Measurements from ENCODE around the gene PRDM10. TPM values are rescaled to one million over a fixed set of nuclear protein-coding genes. Genes with fewer than 3 reads are reported as not detected.
"Not testable (repeated sequence)": the region's sequence is repeated elsewhere in the genome, so short reads cannot be mapped to it uniquely, and the experiment has no call there.

Gene PRDM10
- total RNA-seq, 2 experiments from 2014 or later, result 13.9 to 15.2 TPM

DNA sequence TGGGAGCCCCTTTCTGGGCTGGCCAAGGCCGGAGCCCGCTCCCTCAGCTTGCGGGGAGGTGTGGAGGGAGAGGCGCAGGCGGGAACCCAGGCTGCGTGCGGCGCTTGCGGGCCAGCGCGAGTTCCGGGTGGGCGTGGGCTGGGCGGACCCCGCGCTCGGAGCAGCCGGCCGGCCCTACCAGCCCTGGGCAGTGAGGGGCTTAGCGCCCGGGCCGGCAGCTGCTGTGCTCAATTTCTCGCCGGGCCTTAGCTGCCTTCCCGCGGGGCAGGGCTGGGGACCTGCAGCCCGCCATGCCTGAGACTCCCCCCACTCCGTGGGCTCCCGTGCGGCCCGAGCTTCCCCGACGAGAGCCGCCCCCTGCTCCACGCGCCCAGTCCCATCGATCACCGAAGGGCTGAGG lies 19.0 kb upstream of the PRDM10 start:
- POLR2A ChIA-PET, result not testable (repeated sequence)
- CTCF ChIA-PET, result interaction anchor here (0.7 kb wide), 1 partner anchor 490 kb away, joined by 5 read pairs; no protein-coding TSS in a partner anchor

DNA sequence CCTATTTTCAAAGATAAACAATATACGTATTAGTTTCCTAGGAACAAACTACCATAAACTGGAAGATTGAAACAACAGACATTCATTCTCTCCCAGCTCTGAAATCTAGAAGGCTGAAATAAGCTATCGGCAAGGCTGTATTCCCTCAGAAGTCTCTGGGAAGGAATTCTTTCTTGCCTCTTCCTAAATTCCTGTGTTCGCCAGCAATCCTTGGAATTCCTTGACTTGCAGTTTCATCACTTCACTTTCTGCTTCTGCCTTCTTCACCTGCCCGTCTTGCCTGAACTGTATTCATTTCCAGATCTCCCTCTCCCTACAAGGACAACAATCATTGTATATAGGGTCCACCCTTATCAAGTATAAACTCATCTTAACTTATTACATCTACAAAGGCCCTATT lies 17.7 kb upstream of the PRDM10 start:
- POLR2A ChIA-PET, result no interaction called here
- CTCF ChIA-PET, result no interaction called here

- POLR2A ChIA-PET, CTCF ChIA-PET: not testable (repeated sequence)
Measured at GRCh38 chr11:130015846-130016245, 13.2 kb upstream of the PRDM10 start.

DNA sequence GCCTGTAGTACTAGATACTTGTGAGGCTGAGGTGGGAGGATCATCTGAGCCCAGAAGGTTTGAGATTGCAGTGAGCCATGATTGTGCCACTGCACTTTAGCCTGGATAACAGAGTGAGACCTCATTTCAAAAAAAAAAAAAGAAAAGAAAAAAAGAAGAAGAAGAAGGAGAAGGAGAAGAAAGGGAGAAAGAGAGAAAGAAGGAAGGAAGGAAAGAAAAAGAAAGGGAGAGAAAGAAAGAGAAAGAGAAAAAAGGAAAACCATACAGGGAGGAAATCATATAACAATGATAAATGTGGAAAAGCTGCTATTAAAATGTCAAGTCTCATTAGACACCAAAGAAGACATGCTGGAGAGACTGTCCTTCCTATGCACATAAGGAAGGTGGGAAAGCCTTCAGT lies 5.7 kb upstream of the PRDM10 start:
- CTCF ChIA-PET, result interaction anchor here (0.7 kb wide), 1 partner anchor 73 kb away, joined by 3 read pairs; no protein-coding TSS in a partner anchor
- POLR2A ChIA-PET, result no interaction called here

DNA sequence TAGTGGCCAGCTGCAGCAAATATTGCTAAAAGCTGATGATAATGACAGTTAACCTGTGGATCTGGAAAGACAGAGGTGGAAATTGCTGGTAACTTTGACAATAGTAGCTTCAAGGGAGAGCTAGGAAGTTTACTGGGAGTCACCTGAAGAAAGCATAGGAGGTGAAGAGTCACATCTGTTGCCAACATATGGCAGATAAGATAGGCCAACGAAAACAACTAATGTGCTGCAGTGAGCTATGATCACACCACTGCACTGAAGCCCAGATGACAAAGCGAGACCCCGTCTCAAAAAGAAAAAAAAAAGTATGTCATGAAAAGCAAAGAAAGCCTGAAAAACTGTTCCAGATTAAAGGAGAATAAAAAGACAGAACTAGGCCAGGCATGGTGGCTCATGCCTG lies 4.3 kb upstream of the PRDM10 start:
- ChIA-PET CTCF (no interaction called here), POLR2A (no interaction called here)

DNA sequence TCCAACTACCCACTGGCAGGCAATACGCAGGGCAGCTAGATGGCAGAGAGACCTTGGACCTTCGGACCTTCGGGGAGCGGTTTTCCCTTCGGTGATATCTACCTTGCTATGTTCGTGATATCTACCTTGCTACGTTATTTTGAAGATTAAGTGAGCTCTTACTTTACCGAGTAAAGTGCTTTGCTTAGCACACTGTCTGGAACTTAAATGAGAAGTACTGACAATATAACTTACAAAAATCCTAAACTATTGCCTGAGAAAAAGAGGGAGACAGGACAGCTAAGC lies 1.0 kb upstream of the PRDM10 start:
- ChIA-PET CTCF (interaction anchor here (1.2 to 2.1 kb wide), 2 partner anchors 12 to 64 kb away, joined by 3 to 7 read pairs; no protein-coding TSS in a partner anchor), POLR2A (interaction anchor here (1.0 to 1.5 kb wide), 3 partner anchors 10 to 67 kb away, joined by 3 to 4 read pairs (median 3); no protein-coding TSS in a partner anchor)

- POLR2A ChIA-PET, result interaction anchor here (0.5 to 1.5 kb wide), 12 partner anchors 9 to 1394 kb away, joined by 3 to 6 read pairs (median 4); partner anchors contain the start of gene APLP2
Measured at GRCh38 chr11:130002846-130003716, 446 bp upstream of the PRDM10 start.

GRCh38 chr11:130001461-130002351 lies 929 bp downstream of the PRDM10 start:
- ChIA-PET POLR2A (interaction anchor here (1.1 to 1.2 kb wide), 2 partner anchors 68 to 69 kb away, joined by 4 to 5 read pairs; partner anchors contain the start of gene APLP2), CTCF (interaction anchor here (1.4 kb wide), 1 partner anchor 69 kb away, joined by 5 read pairs; no protein-coding TSS in a partner anchor)

More at GRCh38 chr11:130002846-130003716, 446 bp upstream of the PRDM10 start:
- CTCF ChIA-PET, result interaction anchor here (0.6 to 2.1 kb wide), 2 partner anchors 11 to 109 kb away, joined by 3 to 7 read pairs; no protein-coding TSS in a partner anchor

DNA sequence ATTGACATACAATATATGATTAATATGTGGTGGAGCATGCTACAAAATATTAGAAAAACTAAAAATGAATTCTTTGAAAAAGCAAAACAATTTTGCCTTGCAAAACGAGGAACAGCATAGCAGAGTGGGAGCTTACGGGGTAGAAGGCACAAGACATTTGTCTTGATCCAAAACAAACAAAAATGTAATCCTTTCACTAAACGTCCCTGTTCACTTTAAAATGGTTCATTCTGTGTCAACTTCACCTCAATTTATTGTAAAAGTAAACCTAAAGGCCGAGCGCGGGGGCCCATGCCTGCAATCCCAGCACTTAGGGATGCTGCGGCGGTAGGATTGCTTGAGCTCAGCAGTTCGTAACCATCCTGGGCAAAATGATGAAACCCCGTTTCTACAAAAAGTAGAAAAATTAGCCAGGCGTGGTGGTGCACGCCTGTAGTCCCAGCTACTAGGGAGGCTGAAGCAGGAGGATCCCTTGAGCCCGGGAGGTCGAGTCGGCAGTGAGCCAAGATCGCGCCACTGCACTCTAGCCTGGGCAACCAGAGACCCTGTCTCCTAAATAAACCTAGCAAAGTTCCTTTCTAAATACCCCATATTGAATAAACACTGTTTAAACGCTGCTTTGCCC lies 2.0 kb downstream of the PRDM10 start:
- ChIA-PET CTCF (interaction anchor here (1.4 kb wide), 1 partner anchor 70 kb away, joined by 5 read pairs; no protein-coding TSS in a partner anchor), POLR2A (no interaction called here)

GRCh38 chr11:129999407-129999806 lies 3.2 kb downstream of the PRDM10 start:
- ChIA-PET POLR2A (no interaction called here), CTCF (no interaction called here)

- ChIA-PET POLR2A (no interaction called here), CTCF (no interaction called here)
Measured at GRCh38 chr11:129998905-129999304, 3.7 kb downstream of the PRDM10 start.

DNA sequence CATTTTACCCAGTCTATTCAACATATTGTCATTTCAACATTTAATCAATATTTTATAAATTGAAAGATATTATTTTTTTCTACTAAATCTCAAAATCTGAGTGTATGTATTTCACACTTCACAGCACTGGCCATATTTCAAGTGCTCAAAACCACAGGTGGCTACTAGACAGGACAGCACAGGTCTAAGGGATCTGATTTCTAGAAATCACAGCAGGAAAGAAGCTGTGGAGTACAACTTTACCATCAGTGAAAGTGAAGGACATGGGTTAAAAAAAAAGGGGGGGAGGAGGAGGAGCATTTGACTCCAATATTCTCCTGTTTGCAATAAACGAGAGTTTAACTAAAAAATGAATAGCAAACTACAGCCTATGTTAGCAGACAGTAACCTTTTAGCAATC lies 4.5 kb downstream of the PRDM10 start:
- CTCF ChIA-PET, result interaction anchor here (2.9 kb wide), 1 partner anchor 134 kb away, joined by 6 read pairs; no protein-coding TSS in a partner anchor
- POLR2A ChIA-PET, result no interaction called here

- CTCF ChIA-PET, result interaction anchor here (2.9 kb wide), 1 partner anchor 134 kb away, joined by 6 read pairs; no protein-coding TSS in a partner anchor
Measured at GRCh38 chr11:129997513-129997912, 5.1 kb downstream of the PRDM10 start.

GRCh38 chr11:129996113-129996870 lies 6.3 kb downstream of the PRDM10 start:
- ChIA-PET CTCF (interaction anchor here (2.9 kb wide), 1 partner anchor 135 kb away, joined by 6 read pairs; no protein-coding TSS in a partner anchor), POLR2A (no interaction called here)

More at GRCh38 chr11:129997513-129997912, 5.1 kb downstream of the PRDM10 start:
- POLR2A ChIA-PET, result no interaction called here

DNA sequence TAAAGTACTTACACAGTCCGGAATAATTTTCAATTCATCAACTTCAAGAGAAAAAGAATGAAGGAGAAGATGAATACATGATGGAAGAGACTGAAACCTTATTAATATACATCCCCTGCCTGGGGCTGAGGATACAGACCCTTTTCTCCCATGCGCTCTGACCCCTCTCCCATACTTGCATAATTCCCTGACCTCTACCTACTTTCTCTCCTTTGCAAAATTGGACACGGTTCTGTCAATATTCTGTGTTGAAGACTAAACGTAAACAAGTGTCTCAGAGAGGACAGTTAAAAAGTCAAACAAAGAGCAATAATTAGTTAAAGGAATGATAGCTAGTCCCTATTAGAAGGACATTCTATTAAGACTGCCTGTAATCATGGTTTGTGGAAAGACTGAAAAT lies 7.5 kb downstream of the PRDM10 start:
- POLR2A ChIA-PET, result no interaction called here
- CTCF ChIA-PET, result no interaction called here

DNA sequence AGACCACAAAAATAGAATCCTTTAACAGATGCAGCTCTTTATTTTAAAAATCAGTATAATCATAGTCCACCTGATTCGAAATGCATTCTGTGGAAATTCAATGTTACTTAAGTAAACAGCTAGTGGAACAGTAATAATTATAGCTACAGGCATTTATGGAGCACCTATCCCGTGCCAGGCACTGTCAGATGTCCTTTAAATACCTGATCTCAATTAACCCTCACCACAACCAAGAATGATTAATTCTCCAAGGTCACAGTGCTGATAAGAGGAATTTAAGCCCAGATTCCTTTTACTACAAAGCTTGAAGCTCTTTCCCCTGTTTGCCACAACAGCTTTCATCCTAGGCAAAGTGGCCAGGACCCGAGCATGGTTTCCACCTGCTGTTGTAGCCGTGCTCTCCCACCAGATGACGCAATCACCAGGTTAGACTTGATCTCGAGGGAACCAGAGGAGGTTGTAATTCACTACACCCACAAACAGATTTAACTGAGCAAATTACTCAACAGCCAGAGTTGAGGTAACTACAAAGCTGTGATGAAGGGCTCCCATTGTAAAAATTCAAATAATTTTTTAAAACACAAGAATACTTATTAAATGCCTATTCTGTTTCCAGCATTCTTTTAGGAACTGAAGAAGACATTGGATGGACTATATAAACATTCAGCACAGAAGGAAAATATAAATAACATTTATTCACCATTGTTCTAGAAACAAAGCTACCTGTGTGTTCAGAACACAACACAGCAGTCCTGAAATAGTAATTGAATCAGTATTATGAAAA lies 10.3 kb downstream of the PRDM10 start:
- CTCF ChIA-PET, result interaction anchor here (0.9 to 1.7 kb wide), 3 partner anchors 11 to 140 kb away, joined by 4 to 7 read pairs (median 5); partner anchors contain the start of gene PRDM10

DNA sequence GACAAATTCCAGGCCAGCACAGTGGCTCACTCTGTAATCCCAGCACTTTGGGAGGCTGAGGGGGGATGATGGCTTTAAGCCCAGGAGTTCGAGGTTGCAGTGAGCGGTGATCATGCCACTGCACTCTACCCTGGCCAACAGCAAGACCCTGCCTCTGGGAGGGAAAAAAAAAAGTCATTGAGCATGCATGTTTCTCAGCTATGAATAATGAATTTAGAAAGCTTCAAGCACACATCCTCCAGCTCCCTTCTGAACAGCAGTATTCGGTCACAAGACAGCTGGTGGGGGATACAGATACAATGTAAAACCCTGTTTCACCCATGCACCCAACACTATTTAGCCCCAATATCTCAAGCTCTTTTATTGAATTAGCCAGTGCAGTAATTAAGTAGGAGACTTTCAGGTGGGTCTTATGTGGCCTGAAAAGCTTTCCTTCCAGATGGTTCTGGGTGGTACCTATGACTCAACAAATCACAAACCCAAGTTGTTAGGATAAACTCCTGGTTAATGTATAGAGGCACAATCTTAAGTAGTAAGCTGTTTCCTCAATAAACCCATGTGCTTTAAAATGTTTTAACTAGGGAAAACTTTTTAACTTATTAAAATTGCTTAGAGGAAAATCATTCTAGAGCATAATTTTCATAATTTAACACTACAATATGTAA lies 13.4 kb downstream of the PRDM10 start:
- CTCF ChIA-PET, result no interaction called here
- POLR2A ChIA-PET, result interaction anchor here (0.5 kb wide), 1 partner anchor 13 kb away, joined by 3 read pairs; the partner anchor contains the start of gene PRDM10

More for the DNA sequence above, 10.3 kb downstream of the PRDM10 start:
- POLR2A ChIA-PET, result interaction anchor here (0.6 kb wide), 1 partner anchor 10 kb away, joined by 3 read pairs; the partner anchor contains the start of gene PRDM10

Data from activated CD8-positive, alpha-beta memory T cell treated with anti-CD3 and anti-CD28 coated beads for 36 hours (primary cell).